Measurements from ENCODE around the gene AFF3.
"Not testable (repeated sequence)": the region's sequence is repeated elsewhere in the genome, so short reads cannot be mapped to it uniquely, and the experiment has no call there.

AFF3 gene

GRCh38 chr2:100107440-100107839 lies 35.0 kb downstream of the AFF3 start:
- DNase-seq (ENCODE audit: extremely low spot score): no peak
- CTCF ChIA-PET: interaction anchor here (0.6 kb wide), 1 partner anchor 521 kb away, joined by 3 read pairs; no protein-coding TSS in a partner anchor
- POLR2A ChIA-PET: no interaction called here
- TF ChIP-seq PKNOX1 (IDR thresholded peaks at IDR 0.05) (no peak), FOXM1 (IDR thresholded peaks at IDR 0.05; ENCODE audit: borderline replicate concordance) (no peak), L3MBTL2 (conservative IDR thresholded peaks at IDR 0.05) (no peak), LEF1 (IDR thresholded peaks at IDR 0.05; ENCODE audit: borderline replicate concordance) (no peak), SP1 (IDR thresholded peaks at IDR 0.05) (no peak), TARDBP (IDR thresholded peaks at IDR 0.05) (no peak), ZNF384 (IDR thresholded peaks at IDR 0.05) (no peak), FOXK2 (IDR thresholded peaks at IDR 0.05) (no peak), SUZ12 (IDR thresholded peaks at IDR 0.05) (no peak), ARNT (IDR thresholded peaks at IDR 0.05) (no peak), HDGF (IDR thresholded peaks at IDR 0.05; ENCODE audit: borderline replicate concordance) (no peak), ELF4 (IDR thresholded peaks at IDR 0.05) (no peak), NFRKB (IDR thresholded peaks at IDR 0.05) (no peak), BHLHE40 (IDR thresholded peaks at IDR 0.05; ENCODE audit: borderline replicate concordance) (no peak), FOXA1 (IDR thresholded peaks at IDR 0.05) (no peak), CTBP1 (IDR thresholded peaks at IDR 0.05; ENCODE audit: borderline replicate concordance) (no peak)

GRCh38 chr2:100106460-100106859 lies 35.9 kb downstream of the AFF3 start:
- peak; percentile 20 for DNase-seq (ENCODE audit: extremely low spot score)
- POLR2A ChIA-PET: no interaction called here
- TF ChIP-seq ELF4 (IDR thresholded peaks at IDR 0.05): no peak
- no peak for TF ChIP-seq FOXK2 (IDR thresholded peaks at IDR 0.05)
- no peak for TF ChIP-seq CTBP1 (IDR thresholded peaks at IDR 0.05; ENCODE audit: borderline replicate concordance)
- TF ChIP-seq PKNOX1 (IDR thresholded peaks at IDR 0.05): no peak
- no peak for TF ChIP-seq TARDBP (IDR thresholded peaks at IDR 0.05)
- TF ChIP-seq ARNT (IDR thresholded peaks at IDR 0.05): no peak
- TF ChIP-seq SP1 (IDR thresholded peaks at IDR 0.05): no peak
- TF ChIP-seq LEF1 (IDR thresholded peaks at IDR 0.05; ENCODE audit: borderline replicate concordance): no peak
- no peak for TF ChIP-seq NFRKB (IDR thresholded peaks at IDR 0.05)
- TF ChIP-seq FOXA1 (IDR thresholded peaks at IDR 0.05): no peak
- TF ChIP-seq ZNF384 (IDR thresholded peaks at IDR 0.05): no peak
- TF ChIP-seq L3MBTL2 (conservative IDR thresholded peaks at IDR 0.05): no peak
- no peak for TF ChIP-seq BHLHE40 (IDR thresholded peaks at IDR 0.05; ENCODE audit: borderline replicate concordance)
- no peak for TF ChIP-seq SUZ12 (IDR thresholded peaks at IDR 0.05)
- TF ChIP-seq HDGF (IDR thresholded peaks at IDR 0.05; ENCODE audit: borderline replicate concordance): no peak
- TF ChIP-seq FOXM1 (IDR thresholded peaks at IDR 0.05; ENCODE audit: borderline replicate concordance): no peak
- CTCF ChIA-PET: interaction anchor here (1.0 kb wide), 1 partner anchor 40 kb away, joined by 4 read pairs; no protein-coding TSS in a partner anchor

- ChIA-PET POLR2A (interaction anchor here (1.0 to 1.4 kb wide), 5 partner anchors 8 to 94 kb away, joined by 3 to 4 read pairs (median 3); no protein-coding TSS in a partner anchor), CTCF (interaction anchor here (1.0 kb wide), 1 partner anchor 40 kb away, joined by 4 read pairs; no protein-coding TSS in a partner anchor)
- TF ChIP-seq ZNF384 (IDR thresholded peaks at IDR 0.05) (no peak), BHLHE40 (IDR thresholded peaks at IDR 0.05; ENCODE audit: borderline replicate concordance) (no peak), L3MBTL2 (conservative IDR thresholded peaks at IDR 0.05) (peak; percentile 7; the same call in 1 of the 2 replicates)
- DNase-seq (ENCODE audit: extremely low spot score): no peak
These were observed 36.7 kb downstream of the AFF3 start for GRCh38 chr2:100105678-100106054.

GRCh38 chr2:100104718-100105677 lies 37.4 kb downstream of the AFF3 start:
- POLR2A ChIA-PET: interaction anchor here (1.0 to 1.4 kb wide), 5 partner anchors 9 to 93 kb away, joined by 3 to 4 read pairs (median 3); no protein-coding TSS in a partner anchor
- no peak for TF ChIP-seq ZNF384 (IDR thresholded peaks at IDR 0.05)
- TF ChIP-seq L3MBTL2 (conservative IDR thresholded peaks at IDR 0.05): peak; percentile 50; the same call in 1 of the 2 replicates
- CTCF ChIA-PET: interaction anchor here (1.0 kb wide), 1 partner anchor 41 kb away, joined by 4 read pairs; no protein-coding TSS in a partner anchor
- peak; percentile 61 for DNase-seq (ENCODE audit: extremely low spot score)

- POLR2A ChIA-PET; CTCF ChIA-PET; DNase-seq (ENCODE audit: extremely low spot score): not testable (repeated sequence)
These were observed 38.1 kb downstream of the AFF3 start for GRCh38 chr2:100104265-100104664.

GRCh38 chr2:100103527-100104252 lies 38.7 kb downstream of the AFF3 start:
- POLR2A ChIA-PET; DNase-seq (ENCODE audit: extremely low spot score); CTCF ChIA-PET: not testable (repeated sequence)

- CTCF ChIA-PET: not testable (repeated sequence)
These were observed 39.8 kb downstream of the AFF3 start for GRCh38 chr2:100102466-100103180.

GRCh38 chr2:100098855-100099254 lies 43.5 kb downstream of the AFF3 start:
- CTCF ChIA-PET; POLR2A ChIA-PET; DNase-seq (ENCODE audit: extremely low spot score): not testable (repeated sequence)

More at GRCh38 chr2:100102466-100103180, 39.8 kb downstream of the AFF3 start:
- POLR2A ChIA-PET; DNase-seq (ENCODE audit: extremely low spot score): not testable (repeated sequence)

- DNase-seq (ENCODE audit: extremely low spot score); CTCF ChIA-PET; POLR2A ChIA-PET: not testable (repeated sequence)
These were observed 44.6 kb downstream of the AFF3 start for GRCh38 chr2:100097611-100098294.

GRCh38 chr2:100095845-100096244 lies 46.5 kb downstream of the AFF3 start:
- POLR2A ChIA-PET, CTCF ChIA-PET: not testable (repeated sequence)

GRCh38 chr2:100091807-100092206 lies 50.6 kb downstream of the AFF3 start:
- DNase-seq (ENCODE audit: extremely low spot score); POLR2A ChIA-PET; CTCF ChIA-PET: not testable (repeated sequence)

More at GRCh38 chr2:100095845-100096244, 46.5 kb downstream of the AFF3 start:
- DNase-seq (ENCODE audit: extremely low spot score): not testable (repeated sequence)

All from HEK293T (cell line).